ENCODE results near the gene IGFBP1. TPM values are rescaled to one million over a fixed set of nuclear protein-coding genes. Genes with fewer than 3 reads are reported as not detected.

IGFBP1 gene
- total RNA-seq, 4 donors from 2014 or later = not detected

- Histone ChIP-seq H3K27me3 (peaks cover 19% of the 10 kb centered on the region), H3K27ac (no peak overlapping the region), H3K36me3 (no peaks in the 10 kb centered on the region), H3K9me3 (peaks cover 0 to 19% (median 0%) of the 10 kb centered on the region in 3 donors), H3K4me1 (no peaks in the 10 kb centered on the region), H3K4me3 (no peak overlapping the region)
- TF ChIP-seq CTCF (IDR thresholded peaks at IDR 0.05) = no peak
- no peak for ATAC-seq
- 94% methylated on average over 3 of the region's 7 CpGs; no CpG with 5 or more reads in 1 of the 2 donors for WGBS, 2 donors (ENCODE audit: low coverage in 1 of 2)
Observed at GRCh38 chr7:45880433-45880860, 7.8 kb upstream of the IGFBP1 start.

GRCh38 chr7:45881280-45881758 lies 7.0 kb upstream of the IGFBP1 start:
- Histone ChIP-seq H3K4me3 (no peak overlapping the region), H3K9me3 (peaks cover 0 to 19% (median 0%) of the 10 kb centered on the region in 3 donors), H3K36me3 (no peaks in the 10 kb centered on the region), H3K27ac (no peak overlapping the region), H3K4me1 (no peaks in the 10 kb centered on the region), H3K27me3 (peaks cover 27% of the 10 kb centered on the region)
- WGBS, 2 donors (ENCODE audit: low coverage in 1 of 2) = 90 to 100% methylated on average over 3 to 6 of the region's 9 CpGs
- no peak for ATAC-seq
- TF ChIP-seq POLR2AphosphoS5 (IDR thresholded peaks at IDR 0.05) = no peak
- TF ChIP-seq CTCF (IDR thresholded peaks at IDR 0.05) = no peak
- TF ChIP-seq POLR2A (IDR thresholded peaks at IDR 0.05) = no peak
- no peak for TF ChIP-seq EP300 (IDR thresholded peaks at IDR 0.05)

- TF ChIP-seq EP300 (IDR thresholded peaks at IDR 0.05) (no peak), CTCF (IDR thresholded peaks at IDR 0.05) (no peak), POLR2AphosphoS5 (IDR thresholded peaks at IDR 0.05) (no peak), POLR2A (IDR thresholded peaks at IDR 0.05) (no peak)
- WGBS, 2 donors (ENCODE audit: low coverage in 1 of 2) = 54 to 72% methylated on average over 5 to 10 of the region's 12 CpGs
Observed at GRCh38 chr7:45881759-45882464, 6.4 kb upstream of the IGFBP1 start.

GRCh38 chr7:45882465-45882810 lies 5.8 kb upstream of the IGFBP1 start:
- peaks cover 0 to 19% (median 0%) of the 10 kb centered on the region in 3 donors for H3K9me3 ChIP-seq
- H3K4me1 ChIP-seq = no peaks in the 10 kb centered on the region
- H3K4me3 ChIP-seq = no peak overlapping the region
- no peak for TF ChIP-seq POLR2A (IDR thresholded peaks at IDR 0.05)
- no peak for TF ChIP-seq EP300 (IDR thresholded peaks at IDR 0.05)
- no peak for TF ChIP-seq CTCF (IDR thresholded peaks at IDR 0.05)
- no peak for TF ChIP-seq POLR2AphosphoS5 (IDR thresholded peaks at IDR 0.05)
- H3K36me3 ChIP-seq = no peaks in the 10 kb centered on the region
- no peak overlapping the region for H3K27ac ChIP-seq
- peaks cover 38% of the 10 kb centered on the region for H3K27me3 ChIP-seq
- 68 to 92% methylated on average over 2 to 3 of the region's 5 CpGs for WGBS, 2 donors (ENCODE audit: low coverage in 1 of 2)
- no peak for ATAC-seq

More at GRCh38 chr7:45881759-45882464, 6.4 kb upstream of the IGFBP1 start:
- Histone ChIP-seq H3K4me3 (no peak overlapping the region), H3K27ac (no peak overlapping the region), H3K36me3 (no peaks in the 10 kb centered on the region), H3K27me3 (peaks cover 33% of the 10 kb centered on the region), H3K4me1 (no peaks in the 10 kb centered on the region), H3K9me3 (peaks cover 0 to 19% (median 0%) of the 10 kb centered on the region in 3 donors)
- ATAC-seq = no peak

- no peak for ATAC-seq
- peaks cover 55% of the 10 kb centered on the region for H3K27me3 ChIP-seq
- TF ChIP-seq EP300 (IDR thresholded peaks at IDR 0.05) (no peak), POLR2A (IDR thresholded peaks at IDR 0.05) (no peak), CTCF (IDR thresholded peaks at IDR 0.05) (no peak), POLR2AphosphoS5 (IDR thresholded peaks at IDR 0.05) (no peak)
- peaks cover 0 to 13% (median 7%) of the 10 kb centered on the region in 3 donors for H3K4me1 ChIP-seq
- H3K9me3 ChIP-seq = peaks cover 0 to 2% (median 0%) of the 10 kb centered on the region in 3 donors
- no peak overlapping the region for H3K27ac ChIP-seq
- WGBS, 2 donors (ENCODE audit: low coverage in 1 of 2) = 76% methylated on average over 4 of the region's 4 CpGs; no CpG with 5 or more reads in 1 of the 2 donors
- H3K36me3 ChIP-seq = no peaks in the 10 kb centered on the region
- H3K4me3 ChIP-seq = no peak overlapping the region
Observed at GRCh38 chr7:45884136-45884535, 4.2 kb upstream of the IGFBP1 start.
